GM06990 (cell line): ENCODE data around the gene TBCD.

Experiments
- DNase-seq: peaks from one replicate; pipeline ENCODE4 v3.0.0-alpha.2; 2011; ENCODE audit not compliant: insufficient read length; ENCODE audit errors: extremely low read depth
- H3K27me3 ChIP-seq: replicated peaks from 2 replicates; pipeline ENCODE4 v1.6.0; 2011; ENCODE audit warnings: low read length; ENCODE audit not compliant: control insufficient read depth, insufficient read depth
- H3K36me3 ChIP-seq: 2 replicates; pipeline ENCODE4 v1.5.1; 2011; ENCODE audit warnings: low read length; ENCODE audit not compliant: control insufficient read depth, insufficient read depth
- H3K4me3 ChIP-seq: replicated peaks from 2 replicates; pipeline ENCODE4 v1.5.1; 2011; ENCODE audit warnings: low read depth, mild to moderate bottlenecking, control low read depth, low read length
- CTCF ChIP-seq: IDR thresholded peaks from 2 replicates; pipeline ENCODE4 v1.5.1; 2011; ENCODE audit warnings: low read length, control low read depth, mild to moderate bottlenecking, inconsistent platforms; ENCODE audit not compliant: insufficient read depth, poor library complexity, severe bottlenecking

The TBCD gene

DNA sequence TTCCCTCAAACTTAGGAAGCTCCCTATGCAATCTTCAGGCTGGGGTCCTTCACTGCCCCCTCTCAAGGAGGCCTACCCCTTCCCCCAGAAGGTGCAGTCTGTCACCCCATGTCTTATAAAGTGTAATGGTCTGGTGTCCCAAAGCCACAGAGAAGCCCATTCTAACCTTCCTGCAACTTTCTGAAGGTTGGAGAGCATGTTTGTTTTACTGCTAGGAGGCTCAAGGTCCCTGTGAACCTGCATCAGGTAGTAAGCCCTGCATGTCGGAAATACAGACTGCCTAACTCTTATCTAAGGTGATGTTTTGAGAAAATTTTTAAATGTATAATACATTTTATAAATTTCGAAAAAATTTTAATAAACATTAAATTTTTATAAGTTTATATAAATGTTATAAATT is 69.7 kb downstream of the TBCD start:
- peaks cover 4% of the 10 kb centered on the region for H3K36me3 ChIP-seq
- H3K27me3 ChIP-seq = no peaks in the 10 kb centered on the region
- no peak for TF ChIP-seq CTCF
- no peak overlapping the region for H3K4me3 ChIP-seq
- DNase-seq = no peak

DNA sequence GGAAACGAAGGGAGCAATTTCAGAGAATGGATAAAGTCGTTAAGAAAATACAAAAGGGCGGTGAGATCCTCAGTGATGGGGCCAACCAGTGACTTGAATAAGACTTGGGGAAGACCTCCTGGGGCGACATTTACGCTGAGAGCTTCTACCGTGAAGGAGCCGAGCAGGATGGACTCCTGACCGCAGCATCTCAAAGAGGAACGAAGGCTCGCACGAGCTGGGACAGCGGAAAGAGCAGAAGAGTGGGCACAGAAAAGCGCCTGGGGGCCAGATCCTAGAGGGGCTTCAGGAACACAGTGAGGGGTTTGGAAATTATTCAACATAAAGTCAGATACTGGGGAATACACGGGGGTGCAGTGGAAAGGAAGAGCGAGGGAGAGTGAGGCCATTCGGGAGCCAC is 70.4 kb downstream of the TBCD start:
- no peaks in the 10 kb centered on the region for H3K27me3 ChIP-seq
- peaks cover 4% of the 10 kb centered on the region for H3K36me3 ChIP-seq
- DNase-seq = no peak
- H3K4me3 ChIP-seq = no peak overlapping the region
- no peak for TF ChIP-seq CTCF

DNA sequence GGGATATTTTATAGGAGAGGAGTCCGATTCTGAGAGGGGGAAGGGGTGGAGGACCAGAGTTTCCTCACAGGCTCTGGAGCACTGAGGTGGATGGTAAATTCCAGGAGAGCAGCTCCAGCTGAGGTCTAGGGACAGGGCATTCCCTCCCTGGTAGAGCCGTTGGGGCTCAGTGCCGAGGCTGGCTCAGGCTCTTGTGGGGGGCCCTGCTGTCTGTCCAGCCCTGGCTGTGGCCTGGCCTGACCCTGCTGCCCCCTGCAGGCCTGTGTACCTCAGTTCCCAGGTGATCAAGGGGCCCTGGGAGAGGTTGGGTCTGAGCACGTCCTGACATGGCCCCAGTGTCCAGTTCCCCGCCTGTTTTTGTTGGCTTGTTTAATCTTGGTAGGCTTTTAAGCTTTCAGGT is 71.1 kb downstream of the TBCD start:
- H3K36me3 ChIP-seq = peaks cover 3% of the 10 kb centered on the region

DNA sequence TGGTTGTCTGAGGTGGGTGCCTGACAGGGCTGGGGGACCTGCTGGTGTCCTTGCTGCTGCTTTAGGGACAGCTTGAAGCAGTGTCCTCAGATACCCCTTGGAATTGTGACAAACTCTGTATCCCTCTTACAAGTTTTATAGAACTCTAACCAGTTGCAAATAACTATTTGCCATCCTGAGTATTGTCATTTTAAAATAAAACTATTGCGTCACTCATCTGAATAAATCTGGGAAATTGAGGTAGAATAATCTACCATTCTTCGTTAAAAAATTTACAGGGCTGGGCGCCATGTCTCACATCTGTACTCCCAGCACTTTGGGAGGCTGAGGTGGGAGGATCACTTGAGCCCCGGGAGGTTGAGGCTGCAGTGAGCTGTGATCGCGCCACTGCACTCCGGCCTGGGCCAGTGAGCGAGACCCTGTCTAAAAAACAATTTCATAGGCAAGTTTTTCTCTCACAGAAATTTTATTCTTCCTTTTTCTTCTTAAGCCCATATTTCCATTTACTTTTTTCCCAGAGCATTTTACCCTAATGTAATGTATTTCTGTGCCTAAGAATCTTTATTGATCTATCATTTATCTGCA is 73.8 kb downstream of the TBCD start:
- Histone ChIP-seq H3K36me3 (peaks cover 1% of the 10 kb centered on the region; the same call in 1 of the 2 replicates), H3K4me3 (no peak overlapping the region), H3K27me3 (no peaks in the 10 kb centered on the region)
- no peak for TF ChIP-seq CTCF
- DNase-seq = no peak

More for the DNA sequence above, 71.1 kb downstream of the TBCD start:
- DNase-seq = no peak
- Histone ChIP-seq H3K27me3 (no peaks in the 10 kb centered on the region), H3K4me3 (no peak overlapping the region)
- TF ChIP-seq CTCF = peak; percentile 26

DNA sequence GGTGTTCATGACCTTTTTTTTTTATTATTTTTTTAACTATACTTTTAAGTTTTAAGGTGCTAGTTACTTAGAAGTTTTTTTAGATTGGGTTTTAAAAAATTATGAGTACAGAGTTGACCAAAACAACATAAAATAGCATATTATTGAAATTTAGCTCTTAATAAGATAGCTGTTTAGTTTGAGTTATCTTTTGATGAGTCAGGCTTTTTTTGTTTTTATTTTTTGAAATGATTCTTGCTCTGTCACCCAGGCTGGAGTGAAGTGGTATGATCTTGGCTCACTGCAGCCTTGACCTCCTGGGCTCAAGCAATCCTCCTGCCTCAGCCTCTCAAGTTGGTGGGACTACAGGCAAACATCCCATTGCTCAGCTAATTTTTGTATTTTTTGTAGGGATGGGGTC is 74.3 kb downstream of the TBCD start:
- H3K36me3 ChIP-seq = peaks cover 1% of the 10 kb centered on the region
- DNase-seq = no peak
- H3K4me3 ChIP-seq = no peak overlapping the region
- TF ChIP-seq CTCF = no peak
- H3K27me3 ChIP-seq = no peaks in the 10 kb centered on the region

GRCh38 chr17:82826956-82827355 is 75.1 kb downstream of the TBCD start:
- peaks cover 1% of the 10 kb centered on the region for H3K36me3 ChIP-seq
- H3K4me3 ChIP-seq = no peak overlapping the region
- no peaks in the 10 kb centered on the region for H3K27me3 ChIP-seq
- no peak for TF ChIP-seq CTCF
- no peak for DNase-seq
